Chondrocyte (in vitro differentiated cells): Measurements from ENCODE around the gene MYBPC2. TPM values are rescaled to one million over a fixed set of nuclear protein-coding genes. Genes with fewer than 3 reads are reported as not detected.

Experiments
- DNase-seq: peaks from one replicate; pipeline ENCODE4 v3.0.0; 2021; ENCODE audit warnings: mixed read lengths, low spot score
- H3K27ac Mint-ChIP-seq: one replicate; pipeline ENCODE4 v1.8.0; 2021; ENCODE audit warnings: mild to moderate bottlenecking, moderate library complexity, mixed read lengths; ENCODE audit not compliant: unreplicated experiment
- H3K27me3 Mint-ChIP-seq: 2 replicates; pipeline ENCODE4 v1.8.0; 2021; ENCODE audit warnings: low read depth, mixed read lengths
- H3K36me3 Mint-ChIP-seq: 2 replicates; pipeline ENCODE4 v1.8.0; 2021; ENCODE audit warnings: low read depth, mixed read lengths
- H3K4me1 Mint-ChIP-seq: 2 replicates; pipeline ENCODE4 v1.8.0; 2021; ENCODE audit warnings: low read depth, mild to moderate bottlenecking, mixed read lengths
- H3K4me3 Mint-ChIP-seq: one replicate; pipeline ENCODE4 v1.8.0; 2021; ENCODE audit warnings: mild to moderate bottlenecking, moderate library complexity, mixed read lengths; ENCODE audit not compliant: unreplicated experiment
- H3K9me3 Mint-ChIP-seq: 2 replicates; pipeline ENCODE4 v1.8.0; 2021; ENCODE audit warnings: low read depth, mixed read lengths
- CTCF ChIP-seq: fragments of 200-600 bp; sonication (generic); IDR thresholded peaks from 2 replicates; pipeline ENCODE4 v1.5.0; 2021; ENCODE audit warnings: antibody characterized with exemption, mild to moderate bottlenecking, moderate library complexity
- total RNA-seq: library from RNA; stranded (reverse); gene quantifications from 3 replicates; pipeline ENCODE4 v1.2.1, GENCODE V29; 2021

Gene MYBPC2
- total RNA-seq, 1 donor from 2014 or later: not detected

GRCh38 chr19:50508843-50509190 is 76.1 kb downstream of the MYBPC2 start:
- Mint-ChIP-seq H3K36me3 (peaks cover 1% of the 10 kb centered on the region), H3K4me1 (peaks cover 25% of the 10 kb centered on the region), H3K9me3 (no peaks in the 10 kb centered on the region), H3K4me3 (peak overlapping the region; percentile 8), H3K27me3 (no peaks in the 10 kb centered on the region), H3K27ac (no peak overlapping the region)
- no peak for TF ChIP-seq CTCF
- DNase-seq: peak; percentile 59

- no peaks in the 10 kb centered on the region for H3K27me3 Mint-ChIP-seq
- TF ChIP-seq CTCF: no peak
- DNase-seq: peak; percentile 67
- peaks cover 25% of the 10 kb centered on the region for H3K4me1 Mint-ChIP-seq
- H3K9me3 Mint-ChIP-seq: no peaks in the 10 kb centered on the region
- no peak overlapping the region for H3K27ac Mint-ChIP-seq
- peak overlapping the region; percentile 31 for H3K4me3 Mint-ChIP-seq
- peaks cover 1% of the 10 kb centered on the region for H3K36me3 Mint-ChIP-seq
Measured at GRCh38 chr19:50509366-50509765, 76.7 kb downstream of the MYBPC2 start.

- peak; percentile 92 for DNase-seq
- Mint-ChIP-seq H3K9me3 (no peaks in the 10 kb centered on the region), H3K4me1 (peaks cover 25% of the 10 kb centered on the region), H3K27ac (peak overlapping the region; percentile 99), H3K36me3 (peaks cover 1% of the 10 kb centered on the region), H3K4me3 (peak overlapping the region; percentile 95), H3K27me3 (no peaks in the 10 kb centered on the region)
- TF ChIP-seq CTCF: no peak
Measured at GRCh38 chr19:50510121-50510670, 77.5 kb downstream of the MYBPC2 start.

GRCh38 chr19:50510700-50511068 is 78.0 kb downstream of the MYBPC2 start:
- peak overlapping the region; percentile 99 for H3K27ac Mint-ChIP-seq
- no peak for DNase-seq
- TF ChIP-seq CTCF: no peak
- peaks cover 1% of the 10 kb centered on the region for H3K36me3 Mint-ChIP-seq
- no peaks in the 10 kb centered on the region for H3K27me3 Mint-ChIP-seq
- H3K9me3 Mint-ChIP-seq: no peaks in the 10 kb centered on the region
- peak overlapping the region; percentile 95 for H3K4me3 Mint-ChIP-seq
- H3K4me1 Mint-ChIP-seq: peaks cover 25% of the 10 kb centered on the region

DNA sequence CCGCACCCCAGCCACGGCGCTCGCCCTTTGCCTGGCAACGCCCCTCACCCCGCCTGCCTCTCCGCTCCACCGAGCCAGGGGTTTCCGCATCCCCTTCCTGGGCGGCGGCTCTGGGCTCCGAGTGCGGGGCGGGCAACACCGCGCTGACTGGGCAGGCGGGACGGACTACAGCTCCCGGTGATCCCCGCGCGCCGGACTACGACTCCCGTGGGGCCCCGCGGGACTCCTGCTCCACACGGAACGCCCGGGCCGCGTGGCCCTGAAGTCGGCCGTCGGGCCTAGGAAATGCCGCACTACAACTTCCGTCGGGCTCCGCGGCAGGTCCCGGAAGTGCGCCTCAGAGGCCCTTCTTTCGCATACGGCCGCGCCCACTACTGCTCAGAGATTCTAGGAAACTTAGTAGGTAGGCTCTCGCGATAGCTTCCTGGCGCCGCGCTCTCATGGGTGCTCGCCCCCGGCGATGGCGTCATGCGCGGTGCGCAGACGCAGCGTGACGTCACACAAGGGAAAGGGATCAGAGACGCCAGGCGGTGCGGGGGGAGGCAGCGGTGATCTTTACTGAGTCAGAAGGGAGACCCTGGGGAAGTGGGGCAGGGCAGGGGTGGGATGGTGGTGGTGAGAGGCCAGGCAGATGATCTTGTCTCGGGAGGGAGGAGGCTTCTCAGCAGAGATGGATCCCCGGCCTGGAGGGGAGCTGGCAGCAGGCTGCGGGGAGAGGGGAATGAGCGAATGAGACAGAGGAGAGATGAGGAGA is 78.6 kb downstream of the MYBPC2 start, which contains the start of gene JOSD2:
TSS of gene JOSD2 (minus strand) at position 123 of the 754 bp plus-strand sequence. CDS start 760 bp downstream, outside the sequence.
- DNase-seq: peak; percentile 100
- TF ChIP-seq CTCF: no peak
- Mint-ChIP-seq H3K4me1 (peaks cover 25% of the 10 kb centered on the region), H3K4me3 (peak within 1 kb of the TSS; percentile 95), H3K27me3 (no peaks in the 10 kb centered on the region), H3K9me3 (no peaks in the 10 kb centered on the region), H3K27ac (peak within 1 kb of the TSS; percentile 99), H3K36me3 (peaks cover 1% of the 10 kb centered on the region)
